GM13977 (cell line): Measurements from ENCODE around the gene IFI27.
"Not testable (repeated sequence)": the region's sequence is repeated elsewhere in the genome, so short reads cannot be mapped to it uniquely, and the experiment has no call there.

Experiments used
- DNase-seq: peaks from one replicate; pipeline ENCODE4 v3.0.0; 2012; ENCODE audit warnings: low spot score
- CTCF ChIP-seq: IDR thresholded peaks from 2 replicates; pipeline ENCODE4 v1.5.1; 2012; ENCODE audit warnings: mild to moderate bottlenecking, control low read depth; ENCODE audit not compliant: insufficient read depth; ENCODE audit errors: extremely low read depth, missing control alignments
- in situ Hi-C: fragments of 300-500 bp; cut with MboI; formaldehyde crosslinking; loops from one replicate; pipeline ENCODE4 v1.12.0; 2022; ENCODE audit warnings: low sequenced_read_pairs, low pct_unique_long_range_greater_than_20kb, mixed read lengths, inconsistent platforms; ENCODE audit not compliant: unreplicated experiment

IFI27 gene

DNA sequence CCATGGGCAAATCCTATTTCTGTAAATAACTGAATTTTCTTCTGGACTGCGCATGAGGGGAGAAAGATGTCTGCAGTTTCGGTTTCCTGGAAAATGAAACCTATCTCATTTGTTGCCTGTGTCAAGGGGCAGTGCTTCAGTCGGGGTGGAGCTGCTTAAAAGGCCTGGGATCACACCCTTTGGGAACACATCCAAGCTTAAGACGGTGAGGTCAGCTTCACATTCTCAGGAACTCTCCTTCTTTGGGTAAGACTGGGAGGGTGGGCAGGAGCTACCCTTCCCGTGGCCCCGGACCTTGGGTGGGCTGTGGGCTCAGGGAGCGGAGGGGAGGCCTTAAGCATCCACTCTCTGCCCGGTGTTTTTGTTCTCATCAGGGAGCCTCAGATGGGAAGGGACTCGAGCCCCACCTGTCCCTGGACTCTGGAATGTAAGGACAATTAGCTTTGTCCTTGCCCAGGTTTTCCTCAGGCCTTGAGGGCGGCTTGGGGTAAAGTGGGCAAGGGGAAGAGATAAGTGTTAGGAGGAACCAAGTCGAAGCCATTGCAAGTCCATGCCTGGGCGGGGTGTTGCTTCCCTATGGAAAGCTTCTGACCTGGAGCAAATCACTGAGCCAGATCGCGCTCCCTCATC is at the start of gene IFI27:
IFI27 (plus strand) TSS at position 185 of the 630 bp plus-strand sequence.
- in situ Hi-C loops, result no loop called here
- no peak for TF ChIP-seq CTCF
- DNase-seq, result no peak

GRCh38 chr14:94062344-94062940 is 48.1 kb upstream of the IFI27 start:
- DNase-seq, result no peak
- TF ChIP-seq CTCF, result no peak
- in situ Hi-C loops, result no loop called here

DNA sequence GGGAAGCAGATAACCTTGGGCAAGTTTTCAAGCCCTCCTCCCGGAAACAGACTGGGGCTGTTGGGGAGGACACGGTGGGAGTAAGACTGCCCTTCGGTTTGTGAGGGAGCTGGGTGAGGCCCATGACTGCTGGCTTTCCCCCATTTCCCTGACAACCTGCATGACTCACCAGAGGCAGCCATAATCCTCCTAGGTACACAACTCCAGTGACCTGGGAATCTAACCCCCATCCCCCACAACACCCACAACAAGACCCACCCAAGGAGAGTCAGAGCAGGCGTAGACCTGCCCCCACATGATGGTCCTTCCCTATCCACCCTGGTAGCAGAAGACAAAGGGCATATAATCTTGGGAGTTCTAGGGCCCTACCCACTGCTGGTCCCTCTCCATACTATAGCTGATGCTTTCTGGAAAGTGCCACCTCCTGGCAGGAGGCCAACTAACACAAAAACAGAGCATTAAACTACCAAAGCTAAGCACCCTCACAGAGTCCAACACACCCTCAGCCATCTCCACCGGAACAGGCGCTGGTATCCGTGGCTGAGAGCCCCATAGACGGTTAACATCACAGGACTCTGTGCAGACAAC is 44.4 kb upstream of the IFI27 start:
- TF ChIP-seq CTCF, result no peak
- no peak for DNase-seq
- in situ Hi-C loops, result no loop called here

DNA sequence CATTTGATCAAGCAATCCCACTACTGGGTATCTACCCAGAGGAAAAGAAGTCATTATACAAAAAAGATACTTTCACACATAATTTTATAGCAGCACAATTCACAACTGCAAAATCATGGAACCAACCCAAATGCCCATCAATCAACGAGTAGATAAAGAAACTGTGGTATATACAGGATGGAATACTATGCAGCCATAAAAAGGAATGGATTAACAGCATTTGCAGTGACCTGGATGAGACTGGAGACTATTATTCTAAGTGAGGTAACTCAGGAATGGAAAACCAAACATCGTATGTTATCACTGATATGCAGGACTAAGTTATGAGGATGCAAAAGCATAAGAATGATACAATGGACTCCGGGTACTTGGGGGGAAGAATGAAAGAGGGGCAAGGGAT is 38.5 kb upstream of the IFI27 start:
- in situ Hi-C loops, DNase-seq: not testable (repeated sequence)

DNA sequence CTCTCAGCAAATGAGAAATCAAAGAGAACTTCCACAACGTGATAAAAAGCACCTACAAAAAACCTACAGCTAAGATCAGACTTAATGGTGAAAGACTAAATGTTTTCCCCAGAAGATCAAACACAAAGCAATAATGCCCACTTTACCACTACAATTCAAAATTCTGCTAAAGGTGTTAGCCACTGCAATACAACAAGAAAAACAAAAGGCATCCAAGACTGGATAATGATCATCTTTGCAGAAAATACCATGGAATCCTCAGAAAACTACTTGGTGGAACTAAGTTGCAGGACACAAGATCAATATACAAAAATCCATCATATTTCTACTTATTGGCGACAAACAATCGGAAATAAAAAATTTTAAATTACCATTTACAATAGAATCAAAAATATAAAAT is 36.0 kb upstream of the IFI27 start:
- TF ChIP-seq CTCF, result no peak
- DNase-seq, result no peak
- in situ Hi-C loops, result no loop called here

GRCh38 chr14:94075008-94075407 is 35.5 kb upstream of the IFI27 start:
- TF ChIP-seq CTCF, result no peak
- DNase-seq, result no peak
- in situ Hi-C loops, result no loop called here

GRCh38 chr14:94077111-94077821 is 33.3 kb upstream of the IFI27 start:
- no peak for TF ChIP-seq CTCF
- in situ Hi-C loops, result no loop called here
- no peak for DNase-seq
